Right ventricle myocardium inferior (tissue), 1 donor: Measurements from ENCODE around the gene MUC5AC. TPM values are rescaled to one million over a fixed set of nuclear protein-coding genes. Genes with fewer than 3 reads are reported as not detected.
A peak's percentile ranks its signal among the peaks of the same experiment; 100 is the strongest.
"Not testable (repeated sequence)": the region's sequence is repeated elsewhere in the genome, so short reads cannot be mapped to it uniquely, and the experiment has no call there.

ENCODE experiments used
- ATAC-seq: fragments of 200-7000 bp; cut with Tn5 transposase; one replicate; pipeline ENCODE4 v1.9.1; 2020; ENCODE audit warnings: mild to moderate bottlenecking, moderate library complexity
- DNase-seq: peaks from one replicate; pipeline ENCODE4 v3.0.0; 2021; ENCODE audit errors: missing footprints
- intact Hi-C: fragments of 100-400 bp; cut with DNase I; formaldehyde crosslinking; loops from one replicate; pipeline ENCODE4 v1.11.0; 2022
- total RNA-seq: library from RNA; stranded (reverse); fragmentation: NEBNext Ultra II Directional; extraction: Animal tissue kit (Norgen Biotek cat#: 25700); gene quantifications from one replicate; pipeline ENCODE4 v1.2.1, GENCODE V29; 2021
- donor health status: DM: no; HTN: yes; CAD: no; lungs with severe emphysema.

Gene MUC5AC
- total RNA-seq, 1 donor from 2014 or later: not detected

- intact Hi-C loops: loop anchor here (5.0 kb wide), 1 partner anchor 371 kb away; the partner anchor contains the start of gene DUSP8
- no peak for ATAC-seq
- no peak for DNase-seq
Measured at GRCh38 chr11:1201395-1202153, 43.8 kb downstream of the MUC5AC start.

DNA sequence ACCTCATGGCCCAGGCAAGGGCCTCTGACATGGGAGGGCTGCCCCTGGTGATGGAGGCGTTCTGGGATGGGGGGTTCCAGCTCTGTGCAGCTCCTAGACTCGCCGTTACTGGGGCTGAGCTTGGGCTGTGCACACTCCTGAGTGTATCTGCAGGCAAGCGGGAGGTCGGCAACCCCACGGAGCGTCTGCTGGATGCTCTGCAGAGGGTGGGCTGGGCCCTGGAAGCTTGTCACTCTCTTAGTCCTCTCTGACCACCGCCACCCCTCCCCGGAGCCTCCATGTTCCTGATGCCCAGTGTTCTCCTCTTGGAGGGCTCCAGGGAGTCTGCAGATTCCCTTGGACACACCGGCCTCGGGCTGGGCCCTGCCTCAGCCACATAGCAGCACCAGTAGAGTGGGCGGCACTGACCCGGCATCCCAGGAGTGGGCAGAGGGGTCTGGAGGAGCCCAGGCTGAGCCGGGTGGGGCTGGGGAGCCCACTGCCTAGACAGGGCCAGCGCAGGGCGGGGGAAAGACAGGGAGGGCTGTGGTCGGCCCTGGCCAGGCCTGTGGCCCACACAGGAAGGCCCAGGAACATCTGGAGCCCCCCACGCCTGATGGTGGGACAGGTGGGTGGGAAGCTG is 44.5 kb downstream of the MUC5AC start:
- no peak for DNase-seq
- intact Hi-C loops: loop anchor here (5.0 kb wide), 1 partner anchor 370 kb away; the partner anchor contains the start of gene DUSP8

GRCh38 chr11:1202776-1203504 is 45.2 kb downstream of the MUC5AC start:
- ATAC-seq: peak; percentile 71
- intact Hi-C loops: loop anchor here (1.0 to 5.0 kb wide), 2 partner anchors 312 to 369 kb away; partner anchors contain the start of gene DUSP8
- peak; percentile 81 for DNase-seq

More for the DNA sequence above, 44.5 kb downstream of the MUC5AC start:
- ATAC-seq: no peak

- no peak for ATAC-seq
- intact Hi-C loops: loop anchor here (1.0 to 5.0 kb wide), 2 partner anchors 312 to 369 kb away; partner anchors contain the start of gene DUSP8
- DNase-seq: no peak
Measured at GRCh38 chr11:1203505-1204271, 45.9 kb downstream of the MUC5AC start.

DNA sequence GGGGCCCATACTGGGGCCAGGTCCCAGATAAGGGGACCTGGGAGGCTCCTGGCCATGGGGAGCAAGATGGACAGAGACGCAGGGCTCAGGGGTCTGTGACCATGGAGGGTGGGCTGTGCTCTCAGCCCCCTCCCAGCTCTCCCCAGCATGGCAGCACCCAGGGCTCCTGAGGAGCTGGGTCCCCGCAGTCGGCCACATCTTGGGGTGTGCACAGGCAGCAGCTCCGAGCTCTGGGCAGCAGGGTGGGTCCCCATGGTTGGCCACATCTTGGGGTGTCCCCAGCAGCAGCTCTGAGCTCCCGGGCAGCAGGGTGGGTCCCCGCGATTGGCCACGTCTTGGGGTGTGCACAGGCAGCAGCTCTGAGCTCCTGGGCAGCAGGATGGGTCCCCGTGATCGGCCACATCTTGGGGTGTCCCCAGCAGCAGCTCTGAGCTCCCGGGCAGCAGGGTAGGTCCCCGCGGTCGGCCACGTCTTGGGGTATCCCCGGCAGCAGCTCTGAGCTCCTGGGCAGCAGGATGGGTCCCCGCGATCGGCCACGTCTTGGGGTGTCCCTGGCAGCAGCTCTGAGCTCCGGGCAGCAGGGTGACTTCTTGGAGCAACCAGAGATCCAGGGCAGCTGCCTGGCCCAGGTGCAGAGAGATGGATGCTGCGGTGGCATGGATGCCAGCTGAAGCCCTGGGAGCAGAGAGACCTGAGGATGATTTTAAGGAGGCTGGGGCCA is 46.8 kb downstream of the MUC5AC start:
- ATAC-seq: no peak
- intact Hi-C loops: loop anchor here (5.0 kb wide), 1 partner anchor 368 kb away; the partner anchor contains the start of gene DUSP8
- peak; percentile 54 for DNase-seq

DNA sequence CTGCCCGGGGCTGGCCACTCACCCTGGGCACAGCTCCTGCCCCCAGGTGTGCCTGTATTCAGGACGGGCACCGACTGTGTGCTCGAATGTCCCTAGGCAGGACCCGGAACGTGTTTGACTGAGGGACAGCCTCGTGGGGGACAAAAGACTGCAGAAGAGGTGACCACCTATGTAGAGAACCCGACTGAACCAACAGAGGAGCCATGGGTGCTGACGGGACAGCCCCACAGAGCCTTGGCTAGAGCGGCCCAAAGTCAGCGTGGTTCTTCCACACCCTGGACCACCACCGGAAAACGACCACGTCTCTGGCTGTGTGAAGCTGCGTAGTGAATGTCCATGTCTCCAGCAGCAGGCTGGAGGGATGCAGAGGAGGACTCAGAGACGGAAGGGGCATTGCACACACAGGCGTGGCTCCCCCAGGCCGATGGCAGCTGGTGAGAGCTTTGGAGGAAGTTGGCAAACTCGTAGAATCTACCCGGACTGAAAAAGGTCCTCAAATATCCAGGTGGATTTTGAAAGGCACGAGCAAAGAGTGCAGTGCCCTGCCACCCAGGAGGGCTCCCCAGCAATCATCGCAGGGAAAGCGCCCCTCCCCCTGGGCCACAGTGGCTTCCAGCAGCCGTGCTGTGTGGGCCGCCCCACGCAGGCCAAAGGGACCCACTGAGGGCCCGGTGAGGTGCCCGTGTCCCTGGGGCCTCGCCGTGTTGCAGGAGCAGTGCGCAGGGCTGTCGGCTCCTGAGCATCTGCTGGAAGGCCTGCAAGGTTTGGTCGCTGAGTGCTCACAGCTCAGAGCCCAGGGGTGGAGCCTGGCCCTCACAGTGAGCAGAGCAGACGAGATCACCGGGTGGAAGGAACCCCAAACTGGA is 47.6 kb downstream of the MUC5AC start:
- no peak for ATAC-seq
- DNase-seq: peak; percentile 61

DNA sequence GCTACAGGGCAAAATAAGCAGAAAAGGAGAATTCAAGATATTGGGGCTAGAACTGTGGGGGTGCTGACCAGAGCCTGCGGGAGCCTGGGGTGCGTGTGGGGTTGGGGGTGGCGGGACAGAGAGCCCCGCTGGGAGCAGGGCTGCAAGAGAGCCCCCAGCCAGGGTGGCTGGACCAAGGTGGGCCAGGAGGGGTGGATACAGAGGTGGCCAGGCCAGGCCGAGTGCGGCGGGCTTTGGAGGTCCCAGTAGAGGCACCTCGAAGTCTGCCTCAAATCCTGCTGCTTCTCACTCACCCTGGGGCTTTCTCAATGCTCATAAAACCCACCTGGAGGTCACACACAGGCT is 48.2 kb downstream of the MUC5AC start:
- ATAC-seq (no peak), DNase-seq (peak; percentile 59)
- intact Hi-C loops: no loop called here

More for the DNA sequence above, 47.6 kb downstream of the MUC5AC start:
- intact Hi-C loops: no loop called here

GRCh38 chr11:1206391-1207271 is 48.9 kb downstream of the MUC5AC start:
- DNase-seq (peak; percentile 53), ATAC-seq (no peak)
- intact Hi-C loops: no loop called here

DNA sequence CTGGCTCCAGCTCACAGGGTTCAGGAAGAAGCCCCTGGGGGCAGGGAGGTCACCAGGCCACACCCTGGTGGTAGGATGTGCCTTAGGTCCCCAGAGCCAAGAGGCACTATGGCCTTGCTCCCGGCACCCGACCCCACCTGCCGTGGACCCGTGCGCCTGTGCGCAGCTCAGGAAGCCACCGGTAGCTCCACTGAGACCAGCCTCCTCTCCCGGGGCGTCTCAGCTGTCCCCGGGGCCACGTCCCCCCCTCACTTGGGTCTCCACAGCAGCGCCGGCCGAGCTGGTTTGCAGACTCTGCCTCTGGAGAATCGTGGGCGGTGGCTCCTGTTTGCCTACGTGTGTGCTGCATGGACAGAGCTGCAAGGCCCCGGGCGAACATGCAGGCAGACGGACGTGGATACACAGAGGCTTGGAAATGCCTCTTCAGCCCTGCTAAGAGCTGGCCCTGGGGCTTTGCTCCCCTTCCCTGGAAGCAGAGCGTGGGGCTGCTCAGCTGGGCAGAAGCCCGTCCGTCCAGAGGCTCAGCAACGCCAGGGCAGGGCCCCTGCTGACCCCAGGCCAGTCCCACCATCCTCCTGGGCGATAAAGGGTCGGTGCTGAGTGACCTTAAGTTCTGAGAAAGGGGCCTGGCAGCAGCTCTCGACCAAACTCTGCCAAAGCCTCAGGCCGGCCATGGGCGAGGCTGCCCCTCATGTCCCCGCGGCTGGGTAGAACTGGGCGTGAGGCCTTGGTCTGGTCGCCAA is 49.8 kb downstream of the MUC5AC start:
- ATAC-seq: no peak
- intact Hi-C loops: no loop called here
- DNase-seq: peak; percentile 53

DNA sequence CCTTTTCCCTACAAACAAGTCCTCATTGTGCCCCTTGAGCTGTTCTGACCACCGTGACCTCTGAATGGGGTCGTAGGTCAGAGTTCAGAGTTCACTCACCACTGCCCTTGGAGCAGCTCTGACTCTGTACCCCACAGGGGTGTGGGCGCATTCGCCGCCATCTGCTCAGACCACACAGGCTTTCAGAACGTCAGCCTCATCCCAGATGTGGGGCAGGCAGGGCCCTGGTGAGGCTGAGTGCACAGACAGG is 50.3 kb downstream of the MUC5AC start:
- intact Hi-C loops: no loop called here
- no peak for DNase-seq
- no peak for ATAC-seq

DNA sequence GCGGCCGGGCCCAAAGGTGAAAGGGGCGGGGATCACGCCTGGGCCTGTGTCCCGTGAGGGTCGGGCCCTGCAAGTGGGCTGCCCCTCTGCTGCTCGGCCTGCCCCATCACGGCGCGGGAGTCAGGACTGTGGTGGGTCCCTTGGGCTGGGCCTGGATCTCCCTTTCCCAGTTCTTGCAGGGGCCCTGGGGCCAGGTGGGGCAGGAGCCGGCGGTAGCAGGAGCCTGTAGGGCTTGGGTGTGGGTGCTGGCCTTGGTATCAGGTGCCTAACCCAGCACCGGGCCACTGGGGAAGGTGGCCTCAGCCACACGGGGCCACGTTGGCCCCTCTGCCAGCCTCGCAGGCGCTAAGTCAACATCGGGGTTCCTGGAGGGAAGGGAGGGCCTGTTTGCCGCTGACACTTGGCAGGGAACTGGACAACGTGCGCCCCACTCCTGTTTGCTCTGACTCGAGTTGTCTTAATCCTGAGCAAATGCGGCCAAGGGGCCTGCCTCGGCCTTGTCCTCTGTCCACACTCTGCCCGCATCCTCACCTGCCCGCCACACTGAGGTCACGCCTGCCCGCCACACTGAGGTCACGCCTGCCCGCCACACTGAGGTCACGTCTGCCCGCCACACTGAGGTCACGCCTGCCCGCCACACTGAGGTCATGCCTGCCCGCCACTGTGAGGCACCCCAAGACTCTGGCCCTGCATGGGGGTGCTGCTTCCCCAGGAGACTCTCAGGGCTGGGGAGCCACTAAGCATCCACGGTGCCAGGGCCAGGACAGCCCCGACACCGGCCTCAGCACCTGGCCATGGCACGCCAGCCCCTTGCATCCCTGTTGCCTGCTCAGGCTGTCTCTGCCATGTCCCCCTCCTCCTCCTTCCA is 50.9 kb downstream of the MUC5AC start:
- ATAC-seq: no peak
- DNase-seq: no peak
- intact Hi-C loops: no loop called here

GRCh38 chr11:1209371-1210057 is 51.8 kb downstream of the MUC5AC start:
- no peak for ATAC-seq
- DNase-seq: no peak
- intact Hi-C loops: no loop called here

DNA sequence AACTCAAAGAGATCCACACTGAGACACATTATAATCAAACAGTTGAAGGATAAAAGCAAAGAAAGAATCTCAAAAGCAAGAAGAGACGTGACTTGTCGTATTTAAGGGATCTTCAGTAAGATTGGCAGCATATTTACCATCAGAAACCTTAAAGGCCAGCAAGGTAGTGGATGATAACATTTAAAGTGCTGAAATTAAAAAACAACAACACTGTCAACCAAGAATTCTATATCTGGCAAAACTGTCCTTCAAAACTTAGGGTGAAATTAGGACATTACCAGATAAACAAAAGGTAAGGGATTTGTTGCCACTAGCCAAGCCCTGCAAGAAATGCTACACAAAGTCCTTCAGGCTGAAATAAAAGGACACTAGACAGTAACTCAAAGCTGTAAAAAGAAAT is 54.1 kb downstream of the MUC5AC start:
- DNase-seq (no peak), ATAC-seq (no peak)
- intact Hi-C loops: no loop called here

DNA sequence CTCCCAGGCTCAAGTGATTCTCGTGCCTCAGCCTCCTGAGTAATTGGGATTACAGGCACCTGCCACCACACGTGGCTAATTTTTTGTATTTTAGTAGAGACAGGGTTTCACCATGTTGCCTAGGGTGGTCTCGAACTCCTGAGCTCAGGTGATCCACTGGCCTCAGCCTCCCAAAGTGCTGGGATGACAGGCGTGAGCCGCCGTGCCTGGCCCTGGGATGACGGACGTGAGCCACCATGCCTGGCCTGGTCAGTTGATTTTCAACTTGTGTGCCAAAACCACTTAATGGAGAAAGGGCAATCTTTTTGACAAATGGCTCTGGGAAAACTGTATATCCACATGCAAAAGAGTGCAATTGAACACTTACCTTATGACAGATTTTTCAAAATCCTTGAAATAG is 58.1 kb downstream of the MUC5AC start:
- intact Hi-C loops, DNase-seq, ATAC-seq: not testable (repeated sequence)
